Measurements from ENCODE around the gene CDKL1.

CDKL1 gene

DNA sequence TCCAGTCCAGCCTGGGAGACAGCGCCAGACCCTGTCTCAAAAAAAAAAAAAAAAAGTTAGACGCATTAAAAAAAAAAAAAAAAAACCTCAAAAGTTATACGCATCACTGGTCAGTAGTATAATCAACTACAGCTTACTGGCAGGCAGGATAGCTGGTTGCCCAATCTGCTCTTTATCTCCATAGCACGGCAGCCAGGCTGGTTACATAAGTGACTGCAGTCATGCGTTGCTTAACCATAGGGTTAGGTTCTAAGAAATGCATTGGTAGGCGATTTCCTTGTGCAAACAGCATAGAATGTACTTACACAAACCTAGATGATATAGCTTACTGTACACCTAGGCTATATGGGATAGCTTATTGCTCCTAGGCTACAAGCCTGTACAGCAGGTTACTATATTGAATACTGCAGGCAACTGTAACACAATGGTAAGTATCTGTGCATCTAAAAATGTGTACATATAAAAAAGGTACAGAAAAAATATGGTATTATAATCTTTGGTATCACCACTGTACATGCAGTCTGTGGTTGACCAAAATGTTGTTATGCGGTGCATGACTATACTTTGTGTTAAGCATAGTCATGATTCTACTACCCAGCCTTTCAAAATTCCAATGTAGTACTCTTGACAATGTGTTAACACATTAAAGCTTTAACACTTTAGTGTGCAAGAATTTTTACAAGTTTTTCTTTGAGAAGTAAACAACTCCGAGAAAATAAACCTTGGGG is 92.8 kb downstream of the CDKL1 start:
- no peak overlapping the region for H3K9ac ChIP-seq (ENCODE audit: low read length)
- H4K20me1 ChIP-seq (ENCODE audit: insufficient read depth, low read length), result no peaks in the 10 kb centered on the region
- H3K9me3 ChIP-seq (ENCODE audit: insufficient read depth, low read length), result no peaks in the 10 kb centered on the region
- H3K27ac ChIP-seq (ENCODE audit: low read length), result no peak overlapping the region
- no peak overlapping the region for H3K4me3 ChIP-seq (ENCODE audit: low read length)
- peaks cover 10% of the 10 kb centered on the region for H3K36me3 ChIP-seq (replicated peaks; ENCODE audit: low read depth, low read length)
- H3K4me2 ChIP-seq (ENCODE audit: low read length), result no peak overlapping the region
- H2AFZ ChIP-seq (ENCODE audit: low read depth, low read length), result no peak overlapping the region
- TF ChIP-seq, protein P1, sequence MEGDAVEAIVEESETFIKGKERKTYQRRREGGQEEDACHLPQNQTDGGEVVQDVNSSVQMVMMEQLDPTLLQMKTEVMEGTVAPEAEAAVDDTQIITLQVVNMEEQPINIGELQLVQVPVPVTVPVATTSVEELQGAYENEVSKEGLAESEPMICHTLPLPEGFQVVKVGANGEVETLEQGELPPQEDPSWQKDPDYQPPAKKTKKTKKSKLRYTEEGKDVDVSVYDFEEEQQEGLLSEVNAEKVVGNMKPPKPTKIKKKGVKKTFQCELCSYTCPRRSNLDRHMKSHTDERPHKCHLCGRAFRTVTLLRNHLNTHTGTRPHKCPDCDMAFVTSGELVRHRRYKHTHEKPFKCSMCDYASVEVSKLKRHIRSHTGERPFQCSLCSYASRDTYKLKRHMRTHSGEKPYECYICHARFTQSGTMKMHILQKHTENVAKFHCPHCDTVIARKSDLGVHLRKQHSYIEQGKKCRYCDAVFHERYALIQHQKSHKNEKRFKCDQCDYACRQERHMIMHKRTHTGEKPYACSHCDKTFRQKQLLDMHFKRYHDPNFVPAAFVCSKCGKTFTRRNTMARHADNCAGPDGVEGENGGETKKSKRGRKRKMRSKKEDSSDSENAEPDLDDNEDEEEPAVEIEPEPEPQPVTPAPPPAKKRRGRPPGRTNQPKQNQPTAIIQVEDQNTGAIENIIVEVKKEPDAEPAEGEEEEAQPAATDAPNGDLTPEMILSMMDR (IDR thresholded peaks at IDR 0.05; ENCODE audit: low read depth, low read length), result no peak
- TF ChIP-seq EZH2phosphoT487 (IDR thresholded peaks at IDR 0.05; ENCODE audit: low read depth), result no peak
- peaks cover 22% of the 10 kb centered on the region for H3K79me2 ChIP-seq (ENCODE audit: low read length)
- H3K27me3 ChIP-seq (ENCODE audit: low read depth, low read length), result no peaks in the 10 kb centered on the region
- no peaks in the 10 kb centered on the region for H3K4me1 ChIP-seq (ENCODE audit: low read length)

DNA sequence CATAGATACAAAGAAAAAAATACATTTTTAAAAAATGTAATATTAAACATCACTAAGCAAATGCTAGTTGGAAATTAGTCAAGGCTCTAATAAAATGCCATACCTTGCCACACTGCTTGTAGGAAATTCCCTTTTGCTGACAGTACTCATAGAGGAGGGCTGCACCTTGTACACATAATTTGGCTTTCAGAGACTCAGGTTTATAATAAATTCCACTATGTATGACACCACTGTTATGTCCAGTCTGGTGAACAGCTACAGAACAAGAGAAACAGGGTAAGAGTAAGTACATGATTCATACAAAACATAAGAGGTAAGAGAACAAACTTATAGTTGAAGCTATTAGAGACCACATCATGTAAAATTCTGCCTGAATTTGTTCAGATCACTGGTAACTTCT is 94.8 kb downstream of the CDKL1 start:
- Histone ChIP-seq H3K9ac (ENCODE audit: low read length) (no peak overlapping the region), H3K36me3 (replicated peaks; ENCODE audit: low read depth, low read length) (peaks cover 10% of the 10 kb centered on the region), H3K27me3 (ENCODE audit: low read depth, low read length) (no peaks in the 10 kb centered on the region), H3K4me3 (ENCODE audit: low read length) (no peak overlapping the region), H3K27ac (ENCODE audit: low read length) (no peak overlapping the region), H3K4me1 (ENCODE audit: low read length) (no peaks in the 10 kb centered on the region), H3K79me2 (ENCODE audit: low read length) (peaks cover 12% of the 10 kb centered on the region), H3K4me2 (ENCODE audit: low read length) (no peak overlapping the region), H4K20me1 (ENCODE audit: insufficient read depth, low read length) (no peaks in the 10 kb centered on the region), H3K9me3 (ENCODE audit: insufficient read depth, low read length) (no peaks in the 10 kb centered on the region), H2AFZ (ENCODE audit: low read depth, low read length) (no peak overlapping the region)
- no peak for TF ChIP-seq EZH2phosphoT487 (IDR thresholded peaks at IDR 0.05; ENCODE audit: low read depth)
- TF ChIP-seq, protein P1 (IDR thresholded peaks at IDR 0.05; ENCODE audit: low read depth, low read length), result no peak

DNA sequence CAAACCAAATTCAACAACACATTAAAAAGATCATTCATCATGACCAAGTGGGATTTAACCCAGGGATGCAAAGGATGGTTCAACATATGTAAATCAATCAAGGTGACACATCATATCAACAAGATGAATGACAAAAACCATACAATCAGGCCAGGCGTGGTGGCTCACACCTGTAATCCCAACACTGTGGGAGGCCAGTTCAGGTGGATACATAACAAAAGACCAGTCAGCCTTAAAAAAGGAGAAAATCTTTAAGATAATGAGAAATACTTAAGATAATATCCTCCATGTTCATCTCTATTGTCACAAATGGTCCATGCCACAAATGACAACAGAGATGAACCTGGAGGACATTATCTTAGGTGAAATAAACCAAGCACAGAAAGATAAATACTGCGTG is 97.1 kb downstream of the CDKL1 start:
- Histone ChIP-seq H3K79me2 (ENCODE audit: low read length) (peaks cover 8% of the 10 kb centered on the region; the same call in 1 of the 2 replicates), H3K4me3 (ENCODE audit: low read length) (no peak overlapping the region), H3K27me3 (ENCODE audit: low read depth, low read length) (no peaks in the 10 kb centered on the region), H3K9ac (ENCODE audit: low read length) (no peak overlapping the region), H3K4me1 (ENCODE audit: low read length) (no peaks in the 10 kb centered on the region), H4K20me1 (ENCODE audit: insufficient read depth, low read length) (no peaks in the 10 kb centered on the region), H3K27ac (ENCODE audit: low read length) (no peak overlapping the region), H3K4me2 (ENCODE audit: low read length) (no peak overlapping the region), H2AFZ (ENCODE audit: low read depth, low read length) (no peak overlapping the region), H3K9me3 (ENCODE audit: insufficient read depth, low read length) (no peaks in the 10 kb centered on the region), H3K36me3 (replicated peaks; ENCODE audit: low read depth, low read length) (peaks cover 10% of the 10 kb centered on the region)
- TF ChIP-seq, protein P1 (IDR thresholded peaks at IDR 0.05; ENCODE audit: low read depth, low read length), result no peak
- no peak for TF ChIP-seq EZH2phosphoT487 (IDR thresholded peaks at IDR 0.05; ENCODE audit: low read depth)

DNA sequence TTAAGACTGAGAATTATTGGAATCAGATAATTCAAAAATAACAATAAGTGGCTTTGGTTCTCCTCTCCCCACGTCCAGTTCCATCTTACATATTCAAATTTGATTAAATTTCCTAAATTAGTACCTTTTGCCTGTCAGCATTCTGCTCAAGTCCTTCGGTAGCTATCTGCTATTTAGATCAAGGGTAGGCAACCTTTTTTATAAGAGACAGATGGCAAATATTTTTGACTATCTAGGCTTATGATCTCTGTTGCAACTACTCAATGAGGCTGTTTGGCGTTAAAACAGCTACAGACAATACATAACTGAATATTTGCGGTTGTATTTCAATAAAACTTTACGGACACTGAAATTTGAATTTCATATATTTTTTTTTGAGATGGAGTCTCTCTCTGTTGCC is 106.4 kb downstream of the CDKL1 start:
- H3K9ac ChIP-seq (ENCODE audit: low read length), result no peak overlapping the region
- no peak overlapping the region for H3K4me3 ChIP-seq (ENCODE audit: low read length)
- H3K4me1 ChIP-seq (ENCODE audit: low read length), result no peaks in the 10 kb centered on the region
- peaks cover 13% of the 10 kb centered on the region for H3K36me3 ChIP-seq (replicated peaks; ENCODE audit: low read depth, low read length)
- H3K27ac ChIP-seq (ENCODE audit: low read length), result no peak overlapping the region
- no peaks in the 10 kb centered on the region for H4K20me1 ChIP-seq (ENCODE audit: insufficient read depth, low read length)
- no peak overlapping the region for H2AFZ ChIP-seq (ENCODE audit: low read depth, low read length)
- no peak overlapping the region for H3K4me2 ChIP-seq (ENCODE audit: low read length)
- H3K27me3 ChIP-seq (ENCODE audit: low read depth, low read length), result no peaks in the 10 kb centered on the region
- no peaks in the 10 kb centered on the region for H3K79me2 ChIP-seq (ENCODE audit: low read length)
- TF ChIP-seq, protein P1 (IDR thresholded peaks at IDR 0.05; ENCODE audit: low read depth, low read length), result no peak
- TF ChIP-seq EZH2phosphoT487 (IDR thresholded peaks at IDR 0.05; ENCODE audit: low read depth), result no peak
- H3K9me3 ChIP-seq (ENCODE audit: insufficient read depth, low read length), result no peaks in the 10 kb centered on the region
